Keratinocyte (primary cell): ENCODE data around the gene OPTC. TPM values are rescaled to one million over a fixed set of nuclear protein-coding genes. Genes with fewer than 3 reads are reported as not detected.

Experiments
- DNase-seq: peaks from one replicate; pipeline ENCODE4 v3.0.0-alpha.2; 2011; ENCODE audit warnings: low read depth, missing footprints, low spot score
- FAIRE-seq: peaks from 2 replicates; lab custom pipeline; 2011; peaks lifted over from hg19 to GRCh38; lab: Jason Lieb, UNC
- H2AFZ ChIP-seq: 2 replicates; pipeline ENCODE4 v1.6.0; 2012; ENCODE audit warnings: low read length, control low read depth, inconsistent platforms; ENCODE audit not compliant: control insufficient read depth
- H3K27ac ChIP-seq: 2 replicates; pipeline ENCODE4 v1.5.1; 2011; ENCODE audit warnings: low read length; ENCODE audit not compliant: control insufficient read depth, insufficient read depth
- H3K27me3 ChIP-seq: 3 replicates; pipeline ENCODE4 v1.6.0; 2011; ENCODE audit warnings: low read length; ENCODE audit not compliant: control insufficient read depth, insufficient read depth; ENCODE audit errors: extremely low read depth
- H3K36me3 ChIP-seq, 2 experiments: 2 replicates in 1 of 2; 3 replicates in 1 of 2; pipeline ENCODE4 v1.5.1; 2011; ENCODE audit warnings: low read length in 2 of 2, mild to moderate bottlenecking in 1 of 2; ENCODE audit not compliant: control insufficient read depth in 2 of 2, insufficient read depth in 2 of 2; ENCODE audit errors: extremely low read depth in 1 of 2
- H3K4me1 ChIP-seq: 3 replicates; pipeline ENCODE4 v1.5.1; 2011; ENCODE audit warnings: low read length; ENCODE audit not compliant: control insufficient read depth, insufficient read depth; ENCODE audit errors: extremely low read depth
- H3K4me2 ChIP-seq: 3 replicates; pipeline ENCODE4 v1.6.0; 2011; ENCODE audit warnings: low read depth, low read length; ENCODE audit not compliant: control insufficient read depth, insufficient read depth; ENCODE audit errors: extremely low read depth
- H3K4me3 ChIP-seq, 3 experiments: fragments of 200-600 bp in 1 of 3; sonication (generic) in 1 of 3; 2 replicates in 2 of 3; 3 replicates in 1 of 3; pipeline ENCODE4 v1.5.1; 2011 to 2016; ENCODE audit warnings: low read length in 3 of 3, mild to moderate bottlenecking in 3 of 3, control low read depth in 2 of 3, inconsistent platforms in 1 of 3, low read depth in 1 of 3, mixed read lengths in 1 of 3, mixed run types in 1 of 3, moderate library complexity in 1 of 3; ENCODE audit not compliant: control insufficient read depth in 2 of 3, insufficient read depth in 2 of 3; ENCODE audit errors: extremely low read depth in 1 of 3
- H3K79me2 ChIP-seq: 2 replicates; pipeline ENCODE4 v1.6.0; 2012; ENCODE audit warnings: low read length; ENCODE audit not compliant: control insufficient read depth, insufficient read depth
- H3K9ac ChIP-seq: 3 replicates; pipeline ENCODE4 v1.6.0; 2011; ENCODE audit warnings: low read length; ENCODE audit not compliant: control insufficient read depth, insufficient read depth; ENCODE audit errors: extremely low read depth
- H3K9me1 ChIP-seq: 3 replicates; pipeline ENCODE4 v1.6.0; 2011; ENCODE audit warnings: low read length; ENCODE audit not compliant: control insufficient read depth, insufficient read depth; ENCODE audit errors: extremely low read depth
- H3K9me3 ChIP-seq: 2 replicates; pipeline ENCODE4 v1.5.1; 2012; ENCODE audit warnings: low read depth, low read length; ENCODE audit not compliant: control insufficient read depth
- H4K20me1 ChIP-seq: 3 replicates; pipeline ENCODE4 v1.6.0; 2011; ENCODE audit warnings: low read length; ENCODE audit not compliant: control insufficient read depth, insufficient read depth; ENCODE audit errors: extremely low read depth
- CTCF ChIP-seq, 3 experiments: IDR thresholded peaks in 1 of 3; conservative IDR thresholded peaks in 1 of 3; optimal IDR thresholded peaks in 1 of 3; 2 replicates in 2 of 3; 3 replicates in 1 of 3; pipeline versions ENCODE3 to v1.5.1; 2011; ENCODE audit warnings: low read length in 3 of 3, mild to moderate bottlenecking in 3 of 3, moderate library complexity in 2 of 3, control low read depth in 1 of 3, inconsistent platforms in 1 of 3; ENCODE audit not compliant: insufficient read depth in 2 of 3; ENCODE audit errors: extremely low read depth in 1 of 3
- EZH2 ChIP-seq: IDR thresholded peaks from one replicate; pipeline ENCODE4 v1.6.1; 2012; ENCODE audit warnings: inconsistent platforms, mild to moderate bottlenecking, low read length, moderate library complexity
- dilution Hi-C: fragments of 300-500 bp; cut with MboI; formaldehyde crosslinking; loops from one replicate; pipeline ENCODE4 v1.7.0; 2020; ENCODE audit warnings: low sequenced_read_pairs; ENCODE audit not compliant: extremely low pct_ligation_motif_present
- polyA plus RNA-seq, 5 experiments: library from polyadenylated mRNA; depleted of rRNA in 3 of 5; stranded (reverse) in 3 of 5; stranded (forward) in 1 of 5; unstranded in 1 of 5; fragments of >200 nt; gene quantifications; 1 replicate in 1 of 5; 2 replicates in 3 of 5; 3 replicates in 1 of 5; pipeline versions ENCODE4 v1.2.1 to v1.2.3, GENCODE V29; 2011 to 2012; ENCODE audit warnings: missing spikeins in 2 of 5, low read depth in 1 of 5, low replicate concordance in 1 of 5

The OPTC gene
- polyA plus RNA-seq, 1 donor (not counting 4 experiments of a cell fraction or from before 2014, with no cell fraction given), result not detected

DNA sequence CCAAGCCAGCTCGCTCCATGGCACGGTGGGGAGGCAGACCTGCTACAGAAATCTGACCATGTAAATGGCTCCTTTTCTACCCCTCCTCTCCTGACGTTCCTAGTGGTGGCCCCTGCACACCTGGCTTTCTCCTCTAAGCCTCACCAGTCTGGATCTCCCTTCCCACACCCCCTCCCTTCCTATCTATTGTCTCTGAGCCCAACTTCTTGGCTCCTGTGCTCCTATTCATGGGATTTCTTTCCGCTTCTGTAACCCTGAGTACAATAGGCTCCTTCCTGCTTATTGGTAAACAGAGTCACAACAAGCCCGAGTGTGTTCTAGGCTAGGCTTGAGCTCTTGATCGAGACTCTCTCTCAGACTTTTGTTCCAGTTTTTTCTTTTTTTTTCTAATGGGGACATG, 17.6 kb downstream of the OPTC start:
- dilution Hi-C loops, result no loop called here
- H3K27ac ChIP-seq, result no peak overlapping the region
- H3K9ac ChIP-seq, result no peak overlapping the region
- H4K20me1 ChIP-seq, result no peaks in the 10 kb centered on the region
- no peak overlapping the region for H2AFZ ChIP-seq
- no peaks in the 10 kb centered on the region for H3K9me1 ChIP-seq
- TF ChIP-seq CTCF (optimal IDR thresholded peaks at IDR 0.05 in 1 of 3, IDR thresholded peaks at IDR 0.05 in 1 of 3, conservative IDR thresholded peaks at IDR 0.05 in 1 of 3; ENCODE audit: extremely low read depth in 1 of 3, insufficient read depth in 2 of 3, low read length in 3 of 3) (no peak), EZH2 (no peak)
- peaks cover 27% of the 10 kb centered on the region for H3K4me1 ChIP-seq
- no peak overlapping the region for H3K4me2 ChIP-seq
- no peaks in the 10 kb centered on the region for H3K27me3 ChIP-seq
- H3K4me3 ChIP-seq, result no peak overlapping the region
- H3K79me2 ChIP-seq, result no peaks in the 10 kb centered on the region
- H3K9me3 ChIP-seq, result no peaks in the 10 kb centered on the region
- FAIRE-seq (no peak), DNase-seq (no peak)
- no peaks in the 10 kb centered on the region for H3K36me3 ChIP-seq

GRCh38 chr1:203511930-203512329, 18.0 kb downstream of the OPTC start:
- no peaks in the 10 kb centered on the region for H3K9me3 ChIP-seq
- peak overlapping the region; percentile 29 for H3K9ac ChIP-seq
- H3K4me1 ChIP-seq, result peaks cover 27% of the 10 kb centered on the region
- H3K79me2 ChIP-seq, result no peaks in the 10 kb centered on the region
- FAIRE-seq, result no peak
- no peaks in the 10 kb centered on the region for H4K20me1 ChIP-seq
- no peak overlapping the region for H3K4me2 ChIP-seq
- no peaks in the 10 kb centered on the region for H3K27me3 ChIP-seq
- no peak for DNase-seq
- no peak overlapping the region for H2AFZ ChIP-seq
- H3K9me1 ChIP-seq, result no peaks in the 10 kb centered on the region
- no peak overlapping the region for H3K4me3 ChIP-seq
- no peaks in the 10 kb centered on the region for H3K36me3 ChIP-seq
- no peak for TF ChIP-seq CTCF (optimal IDR thresholded peaks at IDR 0.05 in 1 of 3, IDR thresholded peaks at IDR 0.05 in 1 of 3, conservative IDR thresholded peaks at IDR 0.05 in 1 of 3; ENCODE audit: extremely low read depth in 1 of 3, insufficient read depth in 2 of 3, low read length in 3 of 3)
- TF ChIP-seq EZH2, result no peak
- dilution Hi-C loops, result no loop called here
- H3K27ac ChIP-seq, result peak overlapping the region; percentile 60
